IPS-18c (cell line): ENCODE data around the gene TAP2.

Source experiments
- H3K4me3 ChIP-seq: 2 replicates; pipeline ENCODE4 v1.7.0; 2013; ENCODE audit warnings: low read depth, mild to moderate bottlenecking, low read length, moderate library complexity; ENCODE audit not compliant: insufficient read depth
- H3K9me3 ChIP-seq: one replicate; pipeline ENCODE4 v1.6.1; 2013; ENCODE audit warnings: mild to moderate bottlenecking, low read length, moderate library complexity; ENCODE audit not compliant: control insufficient read depth, insufficient read depth

Gene TAP2

DNA sequence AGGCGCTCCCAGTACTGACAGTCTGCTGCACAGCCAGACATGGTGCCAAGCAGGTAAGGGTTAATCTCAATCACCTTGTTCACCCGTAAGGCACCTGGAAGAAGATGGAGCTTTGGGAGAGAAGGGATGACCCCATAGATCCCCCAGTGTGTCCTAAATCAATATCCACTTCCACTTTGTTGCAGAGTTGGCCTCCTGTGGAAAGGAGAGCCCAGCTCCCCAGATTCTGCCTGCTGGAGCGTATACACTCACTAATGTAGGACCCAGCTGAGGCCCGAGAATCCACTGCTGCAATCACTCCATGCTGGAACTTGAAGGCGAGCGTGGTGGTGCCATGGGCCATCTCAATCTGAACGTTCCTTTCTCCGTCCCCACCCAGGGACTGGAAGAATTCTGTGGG is 4.2 kb upstream of the TAP2 start:
- Histone ChIP-seq H3K4me3 (no peak overlapping the region), H3K9me3 (no peaks in the 10 kb centered on the region)

GRCh38 chr6:32842021-32842650 is 3.6 kb upstream of the TAP2 start:
- Histone ChIP-seq H3K9me3 (no peaks in the 10 kb centered on the region), H3K4me3 (no peak overlapping the region)

DNA sequence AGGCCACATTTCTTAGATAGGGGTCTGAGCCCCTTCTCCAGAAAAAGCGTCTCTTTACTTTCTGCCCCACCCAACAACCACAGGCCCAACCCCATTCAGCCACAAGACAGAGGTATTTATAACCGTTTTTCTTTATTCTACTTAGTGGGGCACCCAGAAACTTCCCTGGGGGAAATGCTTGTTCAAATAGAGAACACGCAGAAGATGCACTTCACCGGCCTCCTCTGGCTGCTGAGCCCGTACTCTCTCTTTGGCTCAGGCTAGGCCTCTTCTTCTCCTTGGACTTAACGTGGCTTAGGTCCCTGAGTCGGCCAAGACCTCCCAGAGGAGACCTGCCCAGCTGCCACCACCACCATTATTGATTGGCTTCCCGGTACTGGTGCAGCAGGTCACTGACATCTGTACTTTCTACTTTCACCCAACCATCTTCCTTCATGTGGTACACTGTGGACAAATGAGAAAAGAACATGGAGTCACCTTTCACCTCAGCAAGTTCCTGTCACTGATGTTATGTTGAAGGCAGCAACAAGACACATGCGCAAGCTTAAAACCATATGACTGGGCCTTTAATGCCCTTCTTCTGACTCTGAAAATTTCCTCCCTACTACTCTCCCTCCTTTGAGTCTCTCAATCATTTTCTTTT is 2.2 kb upstream of the TAP2 start:
- H3K4me3 ChIP-seq: no peak overlapping the region
- no peaks in the 10 kb centered on the region for H3K9me3 ChIP-seq

GRCh38 chr6:32839356-32839755 is 817 bp upstream of the TAP2 start:
- H3K4me3 ChIP-seq: no peak overlapping the region
- H3K9me3 ChIP-seq: no peaks in the 10 kb centered on the region

- H3K9me3 ChIP-seq: no peaks in the 10 kb centered on the region
- peak overlapping the region; percentile 81; the same call in 1 of the 2 replicates for H3K4me3 ChIP-seq
Measured at GRCh38 chr6:32837651-32838113, 857 bp downstream of the TAP2 start.

- H3K9me3 ChIP-seq: no peaks in the 10 kb centered on the region
- H3K4me3 ChIP-seq: no peak overlapping the region
Measured at GRCh38 chr6:32836873-32837272, 1.7 kb downstream of the TAP2 start.

DNA sequence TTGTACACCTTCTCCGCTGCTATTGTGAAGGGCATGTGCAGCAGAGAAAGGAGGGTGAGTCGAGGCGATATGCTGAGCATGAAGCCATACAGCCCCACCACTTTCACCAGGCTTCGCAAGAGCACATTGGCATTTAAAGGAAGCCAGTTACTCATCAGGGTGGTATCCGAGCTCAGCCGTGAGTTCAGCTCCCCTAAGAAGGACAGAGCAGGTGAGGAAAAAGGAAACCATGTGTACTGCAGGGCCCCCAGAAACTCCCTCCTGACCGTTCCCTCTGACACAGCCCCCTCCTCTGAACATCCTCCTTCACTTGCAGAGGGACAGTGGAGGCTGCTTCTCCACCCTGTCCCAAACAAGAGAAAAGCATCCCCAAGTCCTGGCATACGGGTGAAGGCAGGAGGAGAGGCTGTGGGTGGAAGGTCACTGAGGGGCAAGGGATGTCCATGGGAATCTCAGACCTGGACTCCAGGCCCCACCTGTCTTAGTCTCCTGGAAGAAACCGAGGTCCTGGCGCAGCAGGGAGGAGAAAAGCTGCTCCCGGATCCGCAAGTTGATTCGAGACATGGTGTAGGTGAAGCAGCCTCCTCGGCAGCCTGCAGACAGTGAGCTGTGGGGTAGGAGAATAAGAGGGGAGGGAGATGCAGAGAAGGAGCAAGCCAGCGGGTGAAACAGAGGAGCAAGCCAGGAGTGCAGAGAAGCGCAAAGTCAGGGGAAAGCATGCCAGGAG is 3.2 kb downstream of the TAP2 start:
- H3K4me3 ChIP-seq: no peak overlapping the region
- no peaks in the 10 kb centered on the region for H3K9me3 ChIP-seq

- Histone ChIP-seq H3K4me3 (no peak overlapping the region), H3K9me3 (no peaks in the 10 kb centered on the region)
Measured at GRCh38 chr6:32833664-32834063, 4.9 kb downstream of the TAP2 start.

DNA sequence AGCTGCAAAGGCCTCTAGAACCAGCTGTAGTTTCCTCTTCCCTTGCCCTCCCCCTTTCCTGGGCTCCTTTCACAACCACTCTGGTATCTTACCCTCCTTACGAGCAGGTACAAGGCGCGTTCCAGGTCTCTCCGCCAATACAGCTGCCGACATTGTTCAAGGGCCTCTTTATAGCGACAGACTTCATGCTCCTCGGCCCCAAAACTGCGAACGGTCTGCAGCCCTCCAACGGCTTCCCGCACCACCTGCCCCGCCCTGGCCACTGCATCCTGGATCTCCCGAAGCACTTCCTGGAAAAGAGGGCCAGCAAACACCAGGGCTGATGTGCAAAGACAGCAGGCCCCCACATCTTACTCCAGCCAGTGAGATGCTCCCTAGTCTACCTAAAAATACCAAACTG is 6.0 kb downstream of the TAP2 start:
- Histone ChIP-seq H3K9me3 (no peaks in the 10 kb centered on the region), H3K4me3 (no peak overlapping the region)

DNA sequence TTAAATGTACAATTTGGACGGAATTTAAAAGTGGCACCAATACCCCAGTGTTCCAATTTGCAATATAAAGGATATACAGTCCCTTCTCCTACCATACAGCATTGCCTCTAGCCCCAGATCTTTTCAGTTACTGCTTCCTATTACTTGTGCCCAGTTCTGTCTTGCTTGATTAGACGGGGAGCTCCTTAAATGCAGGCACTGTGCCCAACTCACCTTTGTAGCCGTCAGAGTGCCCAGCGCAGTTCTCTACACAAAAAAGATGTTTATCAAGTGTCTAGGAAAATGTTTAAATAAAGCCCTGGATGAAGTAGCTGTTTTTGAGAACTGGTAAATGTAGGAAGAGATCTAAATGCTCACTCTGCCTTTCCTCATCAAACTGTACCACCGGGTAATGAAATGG is 7.6 kb downstream of the TAP2 start:
- H3K9me3 ChIP-seq: no peaks in the 10 kb centered on the region
- H3K4me3 ChIP-seq: no peak overlapping the region

GRCh38 chr6:32830017-32830416 is 8.5 kb downstream of the TAP2 start:
- Histone ChIP-seq H3K9me3 (no peaks in the 10 kb centered on the region), H3K4me3 (no peak overlapping the region)

DNA sequence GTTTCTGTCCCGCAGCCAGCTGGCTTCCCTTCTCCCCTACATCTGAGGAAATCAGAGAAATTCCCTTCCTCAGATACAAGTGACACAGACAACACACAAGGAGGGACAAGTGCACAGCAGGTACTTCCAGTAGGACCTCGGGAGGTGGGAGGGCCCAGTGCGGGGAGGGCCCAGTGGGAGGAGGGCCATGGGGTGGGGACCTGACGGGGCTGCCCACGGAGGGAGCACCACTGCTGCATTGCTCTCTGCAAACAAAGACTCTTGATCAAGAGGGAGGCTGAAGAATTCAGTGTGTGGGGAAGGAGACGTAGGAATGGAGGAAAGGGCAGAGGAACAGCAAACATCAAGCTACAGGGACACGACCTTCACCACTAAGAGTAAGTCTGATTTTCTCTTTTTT is 9.0 kb downstream of the TAP2 start:
- H3K4me3 ChIP-seq: no peak overlapping the region
- no peaks in the 10 kb centered on the region for H3K9me3 ChIP-seq

- Histone ChIP-seq H3K9me3 (no peaks in the 10 kb centered on the region), H3K4me3 (no peak overlapping the region)
Measured at GRCh38 chr6:32827025-32827424, 11.5 kb downstream of the TAP2 start.

GRCh38 chr6:32825966-32826365 is 12.6 kb downstream of the TAP2 start:
- Histone ChIP-seq H3K4me3 (no peak overlapping the region), H3K9me3 (no peaks in the 10 kb centered on the region)

DNA sequence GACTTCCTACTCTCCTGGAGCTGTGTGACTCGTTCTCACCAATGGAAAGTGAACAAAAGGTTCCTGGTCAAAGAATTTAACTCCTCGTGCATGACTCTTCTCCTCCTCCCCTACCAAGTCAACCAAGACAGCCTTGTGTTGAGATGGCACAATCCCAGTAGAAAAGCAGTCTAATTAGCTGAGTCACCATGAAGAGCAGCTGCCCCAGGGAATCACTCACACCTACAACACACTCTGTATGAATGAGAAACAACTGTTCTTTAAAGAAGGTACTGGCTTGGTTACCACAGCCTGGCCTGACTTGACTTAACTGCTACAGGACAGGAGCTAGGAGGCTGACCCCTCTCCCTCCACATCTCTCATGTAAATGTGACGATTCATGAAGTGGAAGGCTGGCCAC is 18.8 kb downstream of the TAP2 start:
- no peaks in the 10 kb centered on the region for H3K9me3 ChIP-seq
- H3K4me3 ChIP-seq: no peak overlapping the region

GRCh38 chr6:32818867-32819266 is 19.7 kb downstream of the TAP2 start:
- Histone ChIP-seq H3K9me3 (no peaks in the 10 kb centered on the region), H3K4me3 (no peak overlapping the region)

DNA sequence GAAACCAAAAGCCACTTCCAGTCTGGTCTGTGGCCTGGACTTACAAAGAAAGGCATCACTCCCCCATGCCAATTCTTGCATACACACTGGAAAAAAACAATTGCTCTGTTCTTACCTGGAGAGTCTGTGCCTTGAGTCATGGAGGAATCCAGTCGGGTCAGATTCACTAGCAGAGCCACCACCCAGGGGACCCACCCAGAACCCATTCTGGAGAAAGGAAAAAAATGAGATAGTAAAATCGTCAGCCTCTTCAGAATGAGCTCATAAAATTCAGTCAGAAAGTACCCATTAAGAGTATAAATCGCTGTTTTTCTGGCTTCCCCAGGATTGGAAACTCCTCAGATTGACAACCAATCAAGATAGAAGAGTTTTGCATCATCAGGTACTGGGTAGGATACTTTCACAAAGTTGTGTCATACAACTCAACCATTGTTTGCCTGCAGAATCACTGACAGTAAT is 21.8 kb downstream of the TAP2 start, which contains the start of gene HLA-DOB:
HLA-DOB (minus strand) TSS at position 257 of the 459 bp plus-strand sequence; CDS start at position 206, 51 bp downstream.
- no peaks in the 10 kb centered on the region for H3K9me3 ChIP-seq
- no peak within 1 kb of the TSS for H3K4me3 ChIP-seq

DNA sequence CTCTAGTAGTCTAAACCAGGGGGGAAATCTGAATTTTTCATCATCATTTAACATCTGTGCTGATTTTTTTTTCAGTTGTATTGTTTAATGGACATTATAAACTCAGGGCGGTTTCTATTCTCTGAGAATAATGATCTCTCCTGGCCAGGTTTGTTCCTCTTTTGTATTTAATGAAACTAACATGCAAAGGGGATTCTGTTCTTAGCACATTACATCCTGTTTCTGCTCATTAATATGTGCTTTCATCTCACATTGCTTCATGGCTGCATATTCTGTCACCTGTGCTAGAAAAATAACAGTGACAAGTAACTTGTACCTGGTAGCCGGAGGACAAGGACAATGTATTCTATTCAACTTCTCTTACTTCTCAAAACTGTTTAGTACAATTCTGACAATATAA is 22.5 kb downstream of the TAP2 start:
- Histone ChIP-seq H3K9me3 (no peaks in the 10 kb centered on the region), H3K4me3 (no peak overlapping the region)
